Body of pancreas (tissue), 4 donors: ENCODE data around the gene MREG.

Source experiments
- CTCF ChIP-seq, 7 experiments: fragments of 450-650 bp in 4 of 7; fragments of 200-600 bp in 3 of 7; sonication (generic) in 3 of 7; IDR thresholded peaks; one replicate each; pipeline ENCODE4 v1.5.1; 2016 to 2019; ENCODE audit warnings: antibody characterized with exemption in 7 of 7
- POLR2A ChIP-seq, 3 donors: fragments of 450-650 bp; IDR thresholded peaks; one replicate each; pipeline ENCODE4 v1.6.1; 2016; ENCODE audit warnings: antibody characterized with exemption in 3 of 3, mild to moderate bottlenecking in 2 of 3

- no peak for TF ChIP-seq CTCF (IDR thresholded peaks at IDR 0.05)
- no peak for TF ChIP-seq POLR2A (IDR thresholded peaks at IDR 0.05)
Observed at GRCh38 chr2:216006164-216006663, 7.1 kb downstream of the MREG start.
